Epithelial cell of prostate (primary cell): ENCODE results near the gene BABAM1.
"Not testable (repeated sequence)": the region's sequence is repeated elsewhere in the genome, so short reads cannot be mapped to it uniquely, and the experiment has no call there.

Source experiments
- DNase-seq: peaks from one replicate; pipeline ENCODE4 v3.0.0-alpha.2; 2011; ENCODE audit warnings: low read depth, low spot score
- H3K27ac ChIP-seq: fragments of 450-650 bp; 2 replicates; pipeline ENCODE4 v1.5.1; 2017; ENCODE audit warnings: mild to moderate bottlenecking

BABAM1 gene

DNA sequence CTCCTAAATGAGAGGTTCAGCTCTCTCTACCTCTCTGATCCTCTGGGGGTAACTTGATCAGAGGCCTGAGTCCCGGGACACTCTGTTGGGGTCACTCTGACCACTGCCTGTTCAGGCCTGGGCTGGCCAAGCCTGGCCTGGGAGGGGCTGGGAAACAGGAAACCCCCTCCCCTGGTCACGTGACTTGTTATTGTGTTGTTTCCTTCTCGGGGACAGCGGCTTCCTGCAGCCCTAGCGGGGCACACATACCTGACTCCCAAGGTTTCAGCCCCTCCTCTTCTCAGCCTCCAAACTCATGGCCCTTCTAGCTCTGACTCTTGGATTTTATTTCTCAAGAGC lies 2.6 kb upstream of the BABAM1 start, which contains the start of gene USHBP1:
Gene USHBP1, minus strand, starts transcription at position 105 of the 339 bp plus-strand sequence. CDS start 446 bp downstream, outside the sequence.
- no peak within 1 kb of the TSS for H3K27ac ChIP-seq
- no peak for DNase-seq

DNA sequence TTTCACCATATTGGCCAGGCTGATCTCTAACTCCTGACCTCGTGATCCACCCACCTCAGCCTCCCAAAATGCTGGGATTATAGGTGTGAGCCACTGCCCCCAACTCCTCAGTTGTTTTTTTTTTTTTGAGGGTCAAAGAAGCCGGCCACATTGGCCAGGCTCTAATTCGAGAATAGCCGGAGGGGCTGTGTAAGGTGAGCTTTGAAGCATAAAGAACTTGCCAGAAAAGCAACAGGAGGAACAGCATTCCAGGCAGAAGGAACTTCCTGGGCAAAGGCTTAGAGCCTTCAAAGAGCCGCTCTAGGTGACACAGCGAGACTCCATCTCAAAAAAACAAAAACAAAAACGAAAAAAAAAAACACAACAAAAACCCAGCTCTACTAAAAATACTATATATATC lies 1.2 kb upstream of the BABAM1 start:
- DNase-seq = no peak
- H3K27ac ChIP-seq = no peak overlapping the region

DNA sequence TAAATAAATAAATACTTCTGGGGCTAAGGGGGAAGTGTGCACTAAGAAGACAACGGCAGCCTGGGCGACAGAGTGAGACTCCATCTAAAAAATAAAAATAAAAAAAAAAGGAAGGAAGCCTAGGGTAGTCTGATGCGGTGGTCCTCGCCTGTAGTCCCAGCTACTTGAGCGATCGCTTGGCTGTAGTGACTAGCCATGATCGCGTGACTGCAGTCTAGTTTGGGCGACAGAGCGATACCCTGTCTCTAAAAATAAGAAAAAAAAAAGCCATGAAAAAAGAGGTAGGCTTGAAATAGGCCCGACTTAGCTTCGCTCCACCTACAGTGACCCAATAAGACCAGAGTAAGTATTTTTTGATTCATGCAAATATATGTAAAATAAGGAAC lies 661 bp upstream of the BABAM1 start:
- no peak for DNase-seq
- no peak overlapping the region for H3K27ac ChIP-seq

DNA sequence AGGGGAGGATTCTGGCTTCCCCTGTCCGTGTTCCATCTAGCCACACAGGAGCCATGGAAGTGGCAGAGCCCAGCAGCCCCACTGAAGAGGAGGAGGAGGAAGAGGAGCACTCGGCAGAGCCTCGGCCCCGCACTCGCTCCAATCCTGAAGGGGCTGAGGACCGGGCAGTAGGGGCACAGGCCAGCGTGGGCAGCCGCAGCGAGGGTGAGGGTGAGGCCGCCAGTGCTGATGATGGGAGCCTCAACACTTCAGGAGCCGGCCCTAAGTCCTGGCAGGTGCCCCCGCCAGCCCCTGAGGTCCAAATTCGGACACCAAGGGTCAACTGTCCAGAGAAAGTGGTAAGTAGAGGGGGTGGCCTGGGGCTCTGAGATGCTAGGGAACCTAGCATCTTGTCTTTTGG lies 1.5 kb downstream of the BABAM1 start:
- H3K27ac ChIP-seq = no peak overlapping the region
- no peak for DNase-seq

DNA sequence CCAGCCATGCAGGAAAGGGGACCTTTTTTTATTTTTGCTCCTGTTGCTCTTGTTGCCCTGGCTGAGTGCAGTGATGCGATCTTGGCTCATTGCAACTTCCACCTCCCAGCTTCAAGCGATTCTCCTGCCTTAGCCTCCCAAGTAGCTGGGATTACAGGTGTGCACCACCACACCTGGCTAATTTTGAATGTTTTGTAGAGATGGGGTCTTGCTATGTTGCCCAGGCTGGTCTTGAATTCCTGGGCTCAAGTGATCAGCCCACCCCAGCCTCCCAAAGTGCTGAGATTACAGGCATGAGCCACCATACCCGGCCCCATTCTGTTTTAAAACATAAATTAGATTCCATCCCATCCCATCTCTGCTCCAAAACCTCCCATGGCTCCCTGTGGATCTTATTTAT lies 7.6 kb downstream of the BABAM1 start:
- not testable (repeated sequence) for DNase-seq, H3K27ac ChIP-seq

DNA sequence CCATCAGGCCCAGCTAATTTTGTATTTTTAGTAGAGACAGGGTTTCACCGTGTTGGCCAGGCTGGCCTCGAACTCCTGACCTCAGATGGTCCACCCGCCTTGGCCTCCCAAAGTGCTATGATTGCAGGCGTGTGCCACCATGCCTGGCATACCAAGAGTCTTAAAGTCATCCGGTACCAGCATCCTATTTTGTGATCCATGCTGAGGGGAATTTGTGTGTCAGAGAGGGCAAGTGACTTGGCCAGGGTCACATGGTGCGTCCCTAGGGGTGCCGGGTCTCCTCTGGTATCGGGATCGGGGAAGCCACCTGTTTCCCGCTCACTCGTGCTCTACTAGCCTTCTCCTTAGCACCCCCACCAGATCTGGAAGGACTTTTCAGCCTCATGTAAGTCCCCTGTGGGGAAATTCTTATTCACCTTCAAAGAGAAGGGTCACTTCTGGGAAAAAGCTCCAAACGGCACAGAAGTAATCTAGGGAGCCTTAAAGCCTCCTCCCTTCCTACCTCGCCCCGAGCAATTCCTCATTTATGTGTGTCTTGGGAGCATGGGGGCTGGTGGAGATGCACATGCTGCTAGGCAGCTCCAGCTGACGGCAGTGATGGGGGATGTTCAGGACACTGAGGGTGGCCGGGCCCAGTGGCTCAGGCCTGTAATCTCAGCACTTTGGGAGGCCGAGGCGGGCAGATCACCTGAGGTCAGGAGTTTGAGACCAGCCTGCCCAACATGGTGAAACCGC lies 8.4 kb downstream of the BABAM1 start:
- DNase-seq = no peak
- H3K27ac ChIP-seq = no peak overlapping the region

DNA sequence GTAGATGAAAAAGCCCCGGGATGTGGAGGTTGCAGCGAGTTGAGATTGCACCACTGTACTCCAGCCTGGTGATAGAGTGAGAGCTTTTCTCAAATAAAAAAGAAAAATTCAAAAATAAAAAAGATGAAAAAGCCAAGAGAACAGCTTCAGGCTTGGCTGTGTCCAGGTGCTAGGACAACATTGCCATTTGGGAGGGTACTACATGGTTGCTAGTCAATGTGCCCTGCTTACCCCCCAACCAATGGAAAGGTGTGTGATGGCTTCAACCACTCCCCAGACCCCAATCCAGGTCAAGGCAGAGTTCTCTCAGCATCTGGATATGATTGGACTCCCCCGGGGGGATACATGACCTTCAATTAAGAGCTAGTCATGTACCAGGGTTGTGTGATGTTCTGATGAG lies 12.2 kb downstream of the BABAM1 start:
- no peak overlapping the region for H3K27ac ChIP-seq
- no peak for DNase-seq

DNA sequence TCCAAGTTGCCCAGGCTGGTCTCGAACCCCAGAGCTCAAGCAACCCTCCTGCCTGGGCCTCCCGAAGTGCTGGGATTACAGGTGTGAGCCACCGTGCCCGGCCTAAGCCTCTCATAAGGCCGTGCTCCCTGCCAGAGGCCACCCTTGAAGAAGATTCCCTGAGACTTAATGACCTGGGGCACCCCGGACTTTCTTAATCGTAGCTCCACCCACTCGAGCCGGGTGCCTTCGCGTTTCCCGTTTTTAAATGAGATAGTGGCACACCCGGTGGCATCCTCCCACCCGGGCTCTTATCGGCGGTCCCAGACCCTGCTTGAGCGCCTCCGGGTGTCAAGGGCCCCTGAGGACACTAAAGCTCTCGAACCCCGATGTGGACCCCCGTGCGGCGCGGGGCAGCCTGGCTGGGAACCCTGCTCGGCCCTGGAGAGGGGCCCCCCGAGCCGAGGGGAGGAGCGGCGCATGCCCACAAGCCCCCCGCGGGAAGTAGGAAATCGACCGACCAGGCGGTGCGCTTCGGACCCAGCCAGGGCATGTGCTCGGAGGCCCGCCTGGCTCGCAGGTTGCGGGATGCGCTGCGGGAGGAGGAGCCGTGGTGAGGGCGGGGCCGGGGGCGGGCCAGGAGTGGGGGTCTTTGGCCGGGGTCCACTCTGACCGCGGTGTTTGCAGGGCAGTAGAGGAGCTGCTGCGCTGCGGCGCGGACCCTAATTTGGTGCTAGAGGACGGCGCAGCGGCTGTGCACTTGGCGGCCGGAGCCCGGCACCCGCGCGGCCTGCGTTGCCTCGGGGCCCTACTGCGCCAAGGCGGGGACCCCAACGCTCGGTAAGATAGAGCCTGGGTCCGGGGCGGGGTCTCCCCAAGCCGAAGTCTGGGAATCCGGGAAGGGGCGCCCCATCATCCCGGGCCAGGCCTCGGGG lies 14.4 kb downstream of the BABAM1 start, which contains the start of gene ANKLE1:
Gene ANKLE1, plus strand, starts transcription at position 511 of the 914 bp plus-strand sequence. Its CDS starts 20 bp downstream, at position 531.
- no peak within 1 kb of the TSS for H3K27ac ChIP-seq
- no peak for DNase-seq

DNA sequence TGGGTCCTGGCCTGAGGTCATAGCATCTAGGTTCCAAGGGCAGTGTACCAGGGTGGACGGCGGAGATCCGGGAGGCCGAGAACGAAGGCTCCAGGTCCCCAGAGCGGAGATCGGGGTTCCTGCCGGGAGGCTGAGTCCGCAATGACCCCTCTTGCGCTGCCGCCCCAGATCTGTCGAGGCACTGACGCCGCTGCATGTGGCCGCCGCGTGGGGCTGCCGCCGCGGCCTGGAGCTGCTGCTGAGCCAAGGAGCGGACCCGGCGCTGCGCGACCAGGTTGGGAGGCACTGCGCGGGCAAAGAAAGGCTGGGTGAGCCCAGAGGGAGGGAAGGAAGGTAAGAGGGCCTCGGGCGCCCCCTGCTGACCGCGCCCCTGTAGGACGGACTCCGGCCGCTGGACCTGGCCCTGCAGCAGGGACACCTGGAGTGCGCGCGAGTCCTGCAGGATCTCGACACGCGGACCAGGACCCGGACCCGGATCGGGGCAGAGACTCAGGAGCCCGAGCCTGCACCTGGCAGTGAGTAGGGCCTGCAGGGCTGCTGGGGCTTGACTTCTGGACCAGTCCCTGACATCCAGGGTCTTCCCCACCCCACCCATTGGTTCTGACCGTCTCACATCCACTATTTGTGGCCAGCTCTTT lies 15.4 kb downstream of the BABAM1 start:
- H3K27ac ChIP-seq = no peak overlapping the region
- no peak for DNase-seq

DNA sequence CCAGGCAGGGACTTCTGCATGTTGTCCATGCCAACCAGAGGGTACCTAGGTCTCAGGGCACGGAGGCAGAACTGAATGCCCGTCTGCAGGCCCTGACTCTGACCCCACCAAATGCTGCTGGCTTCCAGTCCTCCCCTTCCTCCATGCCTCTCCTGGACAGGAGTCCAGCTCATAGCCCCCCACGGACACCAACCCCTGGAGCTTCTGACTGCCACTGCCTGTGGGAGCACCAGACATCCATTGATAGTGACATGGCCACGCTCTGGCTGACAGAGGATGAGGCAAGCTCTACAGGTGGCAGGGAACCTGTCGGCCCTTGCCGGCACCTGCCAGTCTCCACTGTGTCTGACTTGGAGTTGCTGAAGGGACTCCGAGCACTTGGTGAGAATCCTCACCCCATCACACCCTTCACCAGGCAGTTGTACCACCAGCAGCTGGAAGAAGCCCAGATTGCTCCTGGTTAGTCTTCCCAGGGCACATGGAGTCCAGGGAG lies 16.3 kb downstream of the BABAM1 start:
- no peak overlapping the region for H3K27ac ChIP-seq
- no peak for DNase-seq

DNA sequence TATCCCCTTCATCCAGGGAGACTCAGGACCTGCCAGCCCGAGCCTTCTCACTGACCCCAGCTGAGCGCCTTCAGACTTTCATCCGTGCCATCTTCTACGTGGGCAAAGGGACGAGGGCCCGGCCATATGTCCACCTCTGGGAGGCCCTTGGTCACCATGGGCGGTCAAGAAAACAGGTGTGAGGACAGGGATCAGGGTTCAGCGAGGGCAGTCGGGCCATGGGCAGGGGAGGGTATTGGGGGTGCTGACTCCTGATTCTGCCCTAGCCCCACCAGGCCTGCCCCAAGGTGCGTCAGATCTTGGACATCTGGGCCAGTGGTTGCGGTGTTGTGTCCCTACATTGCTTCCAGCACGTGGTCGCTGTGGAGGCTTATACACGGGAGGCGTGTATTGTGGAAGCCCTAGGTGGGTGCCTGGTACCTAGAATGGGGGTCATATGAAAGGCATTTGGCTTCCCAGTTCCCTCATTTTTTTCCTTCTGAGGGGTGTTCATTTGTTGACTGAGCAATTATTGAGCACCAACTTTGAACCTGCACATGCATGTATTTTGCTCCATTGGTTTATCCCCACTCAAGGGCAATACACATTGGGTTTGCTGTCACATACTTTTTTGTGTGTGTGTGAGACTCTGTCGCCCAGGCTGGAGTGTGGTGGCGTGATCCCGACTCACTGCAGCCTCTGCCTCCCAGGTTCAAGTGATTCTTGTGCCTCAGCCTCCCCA lies 18.3 kb downstream of the BABAM1 start:
- no peak for DNase-seq
- no peak overlapping the region for H3K27ac ChIP-seq

DNA sequence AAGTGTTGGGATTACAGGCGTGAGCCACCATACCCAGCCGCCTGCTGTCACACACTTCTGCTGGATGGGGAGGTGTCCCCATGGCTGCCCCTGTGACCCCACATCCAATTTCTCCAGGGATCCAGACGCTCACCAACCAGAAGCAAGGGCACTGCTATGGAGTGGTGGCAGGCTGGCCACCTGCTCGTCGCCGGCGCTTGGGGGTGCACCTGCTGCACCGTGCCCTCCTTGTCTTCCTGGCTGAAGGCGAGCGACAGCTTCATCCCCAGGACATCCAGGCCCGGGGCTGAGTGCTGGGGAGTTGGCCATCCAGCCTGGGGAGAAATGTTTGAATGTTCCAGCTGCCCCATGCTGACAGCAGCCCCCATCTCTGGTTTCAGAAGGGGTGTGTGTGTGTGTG lies 19.0 kb downstream of the BABAM1 start:
- H3K27ac ChIP-seq = no peak overlapping the region
- DNase-seq = no peak

DNA sequence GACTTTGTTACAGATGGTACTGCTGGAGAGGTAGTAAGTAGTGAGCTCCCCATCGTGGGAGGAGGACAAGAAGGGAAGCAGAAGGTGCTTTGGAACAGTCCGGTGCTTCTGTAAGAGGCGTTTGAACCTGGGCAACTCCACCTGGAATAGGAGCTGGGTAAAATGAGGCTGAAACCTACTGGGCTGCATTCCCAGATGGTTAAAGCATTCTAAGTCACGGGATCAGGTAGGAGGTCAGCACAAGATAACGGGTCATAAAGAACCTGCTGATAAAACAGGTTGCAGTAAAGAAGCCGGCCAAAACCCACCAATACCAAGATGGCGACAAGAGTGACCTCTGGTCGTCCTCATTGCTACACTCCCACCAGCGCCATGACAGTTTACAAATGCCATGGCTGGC lies 19.5 kb downstream of the BABAM1 start:
- no peak for DNase-seq
- no peak overlapping the region for H3K27ac ChIP-seq

DNA sequence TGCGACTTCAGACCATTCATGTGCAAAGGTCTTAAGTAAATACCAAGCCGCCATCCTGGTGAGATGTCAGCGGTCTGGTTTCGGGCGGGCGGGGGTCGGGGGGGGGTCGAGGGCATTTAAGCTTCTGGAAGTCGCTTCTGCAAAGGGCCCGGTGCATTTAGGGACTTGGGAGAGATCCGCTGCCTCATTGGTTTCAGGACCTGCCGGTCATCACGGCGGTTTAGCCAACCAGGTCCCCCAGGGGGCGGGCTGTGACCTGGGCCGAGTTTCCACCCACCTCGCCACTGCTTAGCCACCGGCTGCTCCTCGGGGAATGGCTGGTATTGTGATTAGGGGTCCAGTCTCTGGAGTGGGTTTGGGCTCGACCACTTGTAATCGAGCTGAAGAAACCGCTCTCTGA lies 22.2 kb downstream of the BABAM1 start:
- DNase-seq = no peak
- no peak overlapping the region for H3K27ac ChIP-seq

DNA sequence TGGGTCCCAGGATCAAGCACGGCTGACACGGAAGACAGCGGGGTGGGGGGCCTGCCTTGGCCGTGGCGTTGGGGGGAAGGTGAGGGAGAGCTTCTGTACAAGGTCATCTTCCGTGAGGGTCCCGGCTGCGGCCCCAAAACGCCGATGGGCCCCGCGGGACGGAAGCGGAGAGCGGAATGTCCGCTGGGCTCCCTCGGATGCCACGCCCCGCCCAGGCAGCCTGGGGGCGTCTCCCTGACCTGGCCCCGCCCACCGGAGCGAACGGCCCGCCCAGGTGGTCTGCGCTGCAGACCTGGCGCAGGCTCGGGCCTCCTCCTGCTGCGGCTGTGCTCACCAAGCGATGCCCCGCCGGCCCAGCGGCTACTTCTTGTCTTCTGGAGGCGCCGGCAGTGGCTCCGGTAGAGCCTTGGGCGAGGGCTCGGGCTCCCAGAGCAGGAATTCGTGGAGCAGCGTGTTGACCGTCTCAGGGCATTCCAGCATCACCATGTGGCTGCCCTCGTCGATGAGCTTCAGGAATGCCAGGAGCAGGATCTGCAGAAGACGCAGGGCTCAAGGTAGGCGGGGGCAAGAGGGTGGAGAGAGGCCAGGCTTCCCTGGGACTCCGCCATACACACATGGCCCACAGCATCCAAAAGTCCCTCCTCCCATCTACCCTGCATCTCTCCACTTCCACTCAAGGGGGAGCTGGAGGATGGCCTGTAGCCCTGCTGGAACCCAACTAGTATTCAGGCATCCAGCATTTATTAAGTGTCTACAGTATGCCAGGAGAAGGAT lies 25.2 kb downstream of the BABAM1 start:
- H3K27ac ChIP-seq = peak overlapping the region; percentile 41
- no peak for DNase-seq

DNA sequence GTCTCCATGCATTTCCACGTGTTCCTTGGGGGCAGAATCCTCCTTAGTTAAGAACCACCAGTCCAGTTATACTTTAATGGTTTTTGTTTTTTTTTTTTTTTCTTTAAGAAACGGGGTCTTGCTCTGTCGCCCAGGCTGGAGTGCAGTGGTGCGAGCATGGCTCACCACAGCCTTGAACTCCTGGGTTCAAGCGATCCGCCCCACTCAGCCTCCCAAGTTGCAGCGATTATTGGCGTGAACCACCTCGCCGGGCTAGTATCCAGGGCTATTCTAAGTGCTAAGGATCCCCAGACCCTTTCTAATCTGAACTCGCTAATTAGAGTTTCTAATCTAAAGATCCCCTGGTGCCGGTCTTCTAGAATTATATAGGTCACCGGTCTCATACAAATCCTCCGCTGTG lies 26.4 kb downstream of the BABAM1 start:
- DNase-seq = no peak
- H3K27ac ChIP-seq = no peak overlapping the region

DNA sequence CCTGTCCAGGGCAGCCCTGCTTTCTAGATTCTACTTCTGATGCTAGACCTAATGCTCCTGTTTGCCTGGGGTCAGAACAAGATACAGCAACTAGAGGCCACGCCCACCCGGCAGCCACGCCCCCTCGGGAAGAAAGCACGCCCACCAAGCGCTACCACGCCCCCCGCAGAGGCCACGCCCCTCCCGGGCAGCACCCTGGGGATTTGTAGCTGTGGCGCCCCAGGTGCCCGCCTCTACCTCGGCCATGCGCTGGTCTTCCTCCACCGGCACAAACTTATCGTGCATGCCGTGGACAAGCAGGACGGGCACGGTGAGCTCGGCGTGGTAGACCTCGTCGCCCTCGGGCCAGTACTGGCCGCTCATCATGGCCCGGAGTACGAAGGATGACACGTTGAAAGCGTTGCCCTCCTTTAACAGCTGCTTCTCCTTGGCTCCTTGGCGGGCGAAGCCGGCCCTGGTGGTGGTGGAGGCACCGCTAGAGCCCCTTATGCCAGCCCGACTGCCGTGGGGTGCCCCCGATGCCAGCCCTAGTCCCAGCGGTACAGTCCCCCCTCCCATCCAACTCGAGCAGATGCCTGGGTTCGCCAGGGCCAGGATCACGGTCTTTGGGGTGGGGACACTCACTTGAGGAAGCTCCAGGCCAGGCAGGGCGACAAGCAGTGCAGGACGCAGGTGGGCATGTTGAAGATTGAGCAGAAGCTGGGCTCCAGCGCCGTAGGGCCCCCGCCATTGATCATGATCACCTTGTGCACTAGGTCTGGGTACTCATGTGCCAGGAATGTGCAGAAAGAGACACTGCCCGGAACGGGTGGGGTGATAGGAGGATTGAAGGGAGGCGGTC lies 27.0 kb downstream of the BABAM1 start:
- no peak overlapping the region for H3K27ac ChIP-seq
- no peak for DNase-seq

DNA sequence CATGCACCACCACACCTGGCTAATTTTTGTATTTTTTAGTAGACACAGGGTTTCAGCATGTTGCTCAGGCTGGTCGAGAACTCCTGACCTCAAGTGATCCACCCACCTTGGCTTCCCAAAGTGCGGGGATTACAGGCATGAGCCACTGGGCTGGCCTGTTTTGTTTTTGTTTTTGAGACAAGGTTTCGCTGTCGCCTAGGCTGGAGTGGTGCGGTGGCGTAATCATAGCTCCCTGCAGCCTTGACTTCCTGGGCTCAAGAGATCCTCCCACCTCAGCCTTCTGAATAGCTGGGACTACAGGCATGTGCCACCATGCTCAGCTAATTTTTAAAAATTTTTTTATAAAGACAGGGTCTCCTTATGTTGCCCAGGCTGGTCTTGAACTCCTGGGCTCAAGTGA lies 28.3 kb downstream of the BABAM1 start:
- peak overlapping the region; percentile 74 for H3K27ac ChIP-seq
- DNase-seq = not testable (repeated sequence)

DNA sequence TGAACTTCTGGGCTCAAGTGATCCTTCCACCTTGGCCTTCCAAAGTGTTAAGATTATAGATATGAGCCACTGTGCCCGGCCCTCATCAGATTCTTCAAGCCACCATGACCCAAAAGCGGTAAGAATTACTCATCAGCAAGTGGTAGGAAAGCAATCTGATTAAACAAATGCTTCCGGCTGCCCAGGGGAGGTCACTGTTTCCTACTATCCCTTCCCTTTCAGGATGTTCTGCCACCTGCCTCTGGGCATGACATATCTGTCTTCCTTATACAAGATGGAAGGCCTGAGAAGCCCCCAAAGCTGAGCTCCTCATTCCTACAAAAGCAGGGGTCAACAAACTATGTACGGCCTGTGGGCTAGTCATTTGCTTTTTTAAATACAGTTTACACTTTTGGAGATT lies 29.0 kb downstream of the BABAM1 start:
- H3K27ac ChIP-seq = peak overlapping the region; percentile 74
- DNase-seq = no peak
